Measurements from ENCODE around the gene ZP3.
"Not testable (repeated sequence)": the region's sequence is repeated elsewhere in the genome, so short reads cannot be mapped to it uniquely, and the experiment has no call there.

DNA sequence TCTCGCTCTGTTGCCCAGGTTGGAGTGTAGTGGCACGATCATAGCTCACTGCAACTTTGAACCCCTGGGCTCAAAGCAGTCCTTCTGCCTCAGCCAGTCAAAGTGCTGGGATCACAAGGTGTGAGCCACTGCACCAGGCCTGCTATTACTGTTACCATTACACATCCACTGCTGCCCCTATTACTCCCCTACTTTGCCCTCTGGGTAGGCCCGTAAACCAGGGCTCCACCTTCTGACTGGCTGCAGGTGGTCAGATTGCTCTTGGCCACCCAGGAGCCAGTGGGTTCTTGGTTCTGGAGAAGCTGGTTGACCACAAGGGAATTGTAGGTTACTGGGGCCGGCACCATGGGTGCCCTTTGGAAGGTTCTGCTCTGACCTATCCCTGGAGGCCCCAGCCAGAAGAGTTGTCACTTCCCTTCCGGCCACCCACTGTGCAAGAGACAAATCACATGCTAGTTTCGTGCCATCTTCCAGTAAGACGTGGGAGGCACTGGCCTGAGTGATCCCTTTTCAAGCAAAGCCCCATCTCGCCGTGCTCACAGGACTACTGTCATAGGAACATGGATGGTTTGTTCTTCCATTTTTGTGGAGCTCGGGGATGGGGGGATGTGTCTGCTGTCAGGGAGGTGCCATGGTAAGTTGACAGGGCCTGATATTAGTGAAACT is 46.9 kb downstream of the ZP3 start:
- TF ChIP-seq, protein P1, sequence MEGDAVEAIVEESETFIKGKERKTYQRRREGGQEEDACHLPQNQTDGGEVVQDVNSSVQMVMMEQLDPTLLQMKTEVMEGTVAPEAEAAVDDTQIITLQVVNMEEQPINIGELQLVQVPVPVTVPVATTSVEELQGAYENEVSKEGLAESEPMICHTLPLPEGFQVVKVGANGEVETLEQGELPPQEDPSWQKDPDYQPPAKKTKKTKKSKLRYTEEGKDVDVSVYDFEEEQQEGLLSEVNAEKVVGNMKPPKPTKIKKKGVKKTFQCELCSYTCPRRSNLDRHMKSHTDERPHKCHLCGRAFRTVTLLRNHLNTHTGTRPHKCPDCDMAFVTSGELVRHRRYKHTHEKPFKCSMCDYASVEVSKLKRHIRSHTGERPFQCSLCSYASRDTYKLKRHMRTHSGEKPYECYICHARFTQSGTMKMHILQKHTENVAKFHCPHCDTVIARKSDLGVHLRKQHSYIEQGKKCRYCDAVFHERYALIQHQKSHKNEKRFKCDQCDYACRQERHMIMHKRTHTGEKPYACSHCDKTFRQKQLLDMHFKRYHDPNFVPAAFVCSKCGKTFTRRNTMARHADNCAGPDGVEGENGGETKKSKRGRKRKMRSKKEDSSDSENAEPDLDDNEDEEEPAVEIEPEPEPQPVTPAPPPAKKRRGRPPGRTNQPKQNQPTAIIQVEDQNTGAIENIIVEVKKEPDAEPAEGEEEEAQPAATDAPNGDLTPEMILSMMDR (IDR thresholded peaks at IDR 0.05; ENCODE audit: control extremely low read depth in 1 of 3, insufficient read depth in 1 of 3, low read depth in 1 of 3, low read length in 3 of 3) = not testable (repeated sequence)
- TF ChIP-seq SIX5 (IDR thresholded peaks at IDR 0.05; ENCODE audit: low read depth, low read length); BRCA1 (IDR thresholded peaks at IDR 0.05; ENCODE audit: low read depth, low read length); POLR2A (IDR thresholded peaks at IDR 0.05; ENCODE audit: control extremely low read depth in 1 of 2, low read depth in 2 of 2, low read length in 2 of 2); ZNF274 (IDR thresholded peaks at IDR 0.05; ENCODE audit: borderline replicate concordance, extremely low read depth, low read length): not testable (repeated sequence)
- TF ChIP-seq, protein P2, sequence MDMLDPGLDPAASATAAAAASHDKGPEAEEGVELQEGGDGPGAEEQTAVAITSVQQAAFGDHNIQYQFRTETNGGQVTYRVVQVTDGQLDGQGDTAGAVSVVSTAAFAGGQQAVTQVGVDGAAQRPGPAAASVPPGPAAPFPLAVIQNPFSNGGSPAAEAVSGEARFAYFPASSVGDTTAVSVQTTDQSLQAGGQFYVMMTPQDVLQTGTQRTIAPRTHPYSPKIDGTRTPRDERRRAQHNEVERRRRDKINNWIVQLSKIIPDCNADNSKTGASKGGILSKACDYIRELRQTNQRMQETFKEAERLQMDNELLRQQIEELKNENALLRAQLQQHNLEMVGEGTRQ (IDR thresholded peaks at IDR 0.05; ENCODE audit: low read length) = not testable (repeated sequence)
